B cell (primary cell): ENCODE data around the gene CKAP5. TPM values are rescaled to one million over a fixed set of nuclear protein-coding genes. Genes with fewer than 3 reads are reported as not detected.

Source experiments
- ATAC-seq: fragments of 200-7000 bp; cut with Tn5 transposase; one replicate; pipeline ENCODE4 v1.10.0; 2021; ENCODE audit warnings: low read depth, mild to moderate bottlenecking, moderate number of reproducible peaks, moderate library complexity
- CTCF ChIA-PET: fragments of 350-600 bp; sonication (Branson Sonifier 250); formaldehyde crosslinking; loops from one replicate; lab custom pipeline; 2021; ENCODE audit warnings: antibody characterized with exemption, inconsistent platforms; lab: Charles Lee
- POLR2A ChIA-PET: fragments of 350-600 bp; sonication (Branson Sonifier 250); formaldehyde crosslinking; loops from one replicate; lab custom pipeline; 2021; ENCODE audit warnings: antibody characterized with exemption; lab: Charles Lee
- DNase-seq: peaks from one replicate; pipeline ENCODE4 v3.0.0; 2013
- H2AFZ ChIP-seq: 2 replicates; pipeline ENCODE4 v1.6.1; 2012; ENCODE audit warnings: mild to moderate bottlenecking, low read depth, low read length; ENCODE audit not compliant: insufficient read depth, poor library complexity, severe bottlenecking
- H3K27ac ChIP-seq, 2 donors: 1 replicate in 1 of 2; 2 replicates in 1 of 2; pipeline ENCODE4 v1.5.1; 2012 to 2013; ENCODE audit warnings: low read length in 2 of 2, mild to moderate bottlenecking in 2 of 2, moderate library complexity in 1 of 2
- H3K27me3 ChIP-seq, 4 experiments: fragments of 200-600 bp in 1 of 4; sonication (generic) in 1 of 4; replicated peaks in 1 of 4; 1 replicate in 2 of 4; 2 replicates in 2 of 4; pipeline versions ENCODE4 v1.6.1 to v1.7.0; 2013 to 2016; ENCODE audit warnings: low read length in 3 of 4, mild to moderate bottlenecking in 2 of 4, mixed read lengths in 1 of 4, moderate library complexity in 1 of 4; ENCODE audit not compliant: insufficient read depth in 4 of 4, control insufficient read depth in 3 of 4; ENCODE audit errors: control extremely low read depth in 1 of 4
- H3K36me3 ChIP-seq, 2 experiments: replicated peaks in 1 of 2; 1 replicate in 1 of 2; 2 replicates in 1 of 2; pipeline versions ENCODE4 v1.6.1 to v1.7.1; 2013; ENCODE audit warnings: low read length in 1 of 2; ENCODE audit not compliant: insufficient read depth in 2 of 2, control insufficient read depth in 1 of 2; ENCODE audit errors: control extremely low read depth in 1 of 2, extremely low read depth in 1 of 2
- H3K4me1 ChIP-seq, 2 donors: fragments of 200-600 bp in 1 of 2; sonication (generic) in 1 of 2; 1 replicate in 1 of 2; 2 replicates in 1 of 2; pipeline versions ENCODE4 v1.5.1 to v1.6.1; 2013 to 2017; ENCODE audit warnings: low read length in 2 of 2; ENCODE audit not compliant: control insufficient read depth in 2 of 2, insufficient read depth in 2 of 2
- H3K4me2 ChIP-seq: replicated peaks from 2 replicates; pipeline ENCODE3; 2012; ENCODE audit warnings: mild to moderate bottlenecking, low read depth, low read length; ENCODE audit not compliant: poor library complexity, severe bottlenecking
- H3K4me3 ChIP-seq, 5 experiments: fragments of 200-600 bp in 1 of 5; sonication (generic) in 1 of 5; 1 replicate in 3 of 5; 2 replicates in 2 of 5; pipeline versions ENCODE4 v1.5.1 to v1.7.0; 2011 to 2016; ENCODE audit warnings: low read length in 4 of 5, mild to moderate bottlenecking in 4 of 5, low read depth in 2 of 5, control low read depth in 1 of 5, moderate library complexity in 1 of 5; ENCODE audit not compliant: insufficient read depth in 1 of 5; ENCODE audit errors: control extremely low read depth in 1 of 5, extremely low read depth in 1 of 5
- H3K79me2 ChIP-seq: fragments of 200-600 bp; sonication (generic); one replicate; pipeline ENCODE4 v1.6.0; 2016; ENCODE audit warnings: low read length; ENCODE audit not compliant: control insufficient read depth, insufficient read depth
- H3K9ac ChIP-seq: fragments of 200-600 bp; sonication (generic); 2 replicates; pipeline ENCODE4 v1.6.1; 2017; ENCODE audit warnings: mild to moderate bottlenecking, low read length, moderate library complexity
- H3K9me3 ChIP-seq, 3 donors: one replicate each; pipeline versions ENCODE4 v1.6.1 to v1.7.1; 2013; ENCODE audit warnings: low read length in 2 of 3; ENCODE audit not compliant: control insufficient read depth in 2 of 3, insufficient read depth in 1 of 3; ENCODE audit errors: control extremely low read depth in 1 of 3
- H4K20me1 ChIP-seq: 2 replicates; pipeline ENCODE4 v1.6.0; 2012; ENCODE audit warnings: mild to moderate bottlenecking, low read length; ENCODE audit not compliant: insufficient read depth, control insufficient read depth, poor library complexity, severe bottlenecking
- H3K27ac Mint-ChIP-seq: one replicate; pipeline ENCODE4 v1.8.0; 2021; ENCODE audit warnings: mixed read lengths
- H3K27me3 Mint-ChIP-seq: one replicate; pipeline ENCODE4 v1.8.0; 2021; ENCODE audit warnings: mixed read lengths
- H3K4me1 Mint-ChIP-seq: one replicate; pipeline ENCODE4 v1.8.0; 2021; ENCODE audit warnings: mixed read lengths
- H3K4me3 Mint-ChIP-seq: one replicate; pipeline ENCODE4 v1.8.0; 2021; ENCODE audit warnings: mixed read lengths
- H3K9me3 Mint-ChIP-seq: one replicate; pipeline ENCODE4 v1.8.0; 2022; ENCODE audit warnings: mixed read lengths; ENCODE audit not compliant: insufficient read depth
- EZH2 ChIP-seq: IDR thresholded peaks from 2 replicates; pipeline ENCODE4 v1.6.1; 2012; ENCODE audit warnings: borderline replicate concordance, low read depth, mild to moderate bottlenecking, moderate library complexity, low read length; ENCODE audit not compliant: insufficient read depth, poor library complexity, severe bottlenecking
- WGBS: methylation state at CpG from one replicate; pipeline ENCODE4 v1.1.5; 2013; ENCODE audit warnings: missing lambda C conversion rate; ENCODE audit not compliant: insufficient coverage; 5-methylcytosine and 5-hydroxymethylcytosine counted together
- intact Hi-C: fragments of 100-400 bp; cut with micrococcal nuclease; formaldehyde crosslinking; loops from one replicate; pipeline ENCODE4 v1.10.0; 2022
- polyA plus RNA-seq: library from polyadenylated mRNA; depleted of rRNA; stranded (reverse); fragments of >200 nt; gene quantifications from 2 replicates; pipeline ENCODE4 v1.2.3, GENCODE V29; 2012
- total RNA-seq, 2 donors: library from RNA; stranded (reverse); fragments of 120-200 nt in 1 of 2; gene quantifications; 1 replicate in 1 of 2; 2 replicates in 1 of 2; pipeline versions ENCODE4 v1.2.3 to v1.2.4, GENCODE V29; 2013 to 2022
- TF ChIP-seq, protein P1 (sequence below): fragments of 200-600 bp; IDR thresholded peaks from one replicate; pipeline ENCODE4 v1.8.0; 2022; ENCODE audit warnings: antibody characterized with exemption, mild to moderate bottlenecking

The CKAP5 gene
- total and polyA plus RNA-seq, 2 donors (not counting 1 experiment from before 2014, with no cell fraction given), result 7.3 to 54.3 TPM

GRCh38 chr11:46724088-46724487 lies 122.0 kb downstream of the CKAP5 start:
- 39% methylated on average over 8 of the region's 8 CpGs for WGBS
- Histone ChIP-seq H3K4me1 (no peaks in the 10 kb centered on the region), H4K20me1 (no peaks in the 10 kb centered on the region), H2AFZ (peak overlapping the region; percentile 42), H3K9ac (no peak overlapping the region), H3K4me3 (no peak overlapping the region), H3K36me3 (no peaks in the 10 kb centered on the region), H3K79me2 (no peaks in the 10 kb centered on the region), H3K4me2 (no peak overlapping the region), H3K27ac (no peak overlapping the region), H3K27me3 (no peaks in the 10 kb centered on the region), H3K9me3 (no peaks in the 10 kb centered on the region)
- ChIA-PET CTCF (no interaction called here), POLR2A (no interaction called here)
- H3K27me3 Mint-ChIP-seq, result peaks cover 3% of the 10 kb centered on the region
- H3K9me3 Mint-ChIP-seq, result no peaks in the 10 kb centered on the region
- no peaks in the 10 kb centered on the region for H3K4me1 Mint-ChIP-seq
- H3K27ac Mint-ChIP-seq, result no peak overlapping the region
- DNase-seq (no peak), ATAC-seq (no peak)
- no peak overlapping the region for H3K4me3 Mint-ChIP-seq
- TF ChIP-seq, protein P1, sequence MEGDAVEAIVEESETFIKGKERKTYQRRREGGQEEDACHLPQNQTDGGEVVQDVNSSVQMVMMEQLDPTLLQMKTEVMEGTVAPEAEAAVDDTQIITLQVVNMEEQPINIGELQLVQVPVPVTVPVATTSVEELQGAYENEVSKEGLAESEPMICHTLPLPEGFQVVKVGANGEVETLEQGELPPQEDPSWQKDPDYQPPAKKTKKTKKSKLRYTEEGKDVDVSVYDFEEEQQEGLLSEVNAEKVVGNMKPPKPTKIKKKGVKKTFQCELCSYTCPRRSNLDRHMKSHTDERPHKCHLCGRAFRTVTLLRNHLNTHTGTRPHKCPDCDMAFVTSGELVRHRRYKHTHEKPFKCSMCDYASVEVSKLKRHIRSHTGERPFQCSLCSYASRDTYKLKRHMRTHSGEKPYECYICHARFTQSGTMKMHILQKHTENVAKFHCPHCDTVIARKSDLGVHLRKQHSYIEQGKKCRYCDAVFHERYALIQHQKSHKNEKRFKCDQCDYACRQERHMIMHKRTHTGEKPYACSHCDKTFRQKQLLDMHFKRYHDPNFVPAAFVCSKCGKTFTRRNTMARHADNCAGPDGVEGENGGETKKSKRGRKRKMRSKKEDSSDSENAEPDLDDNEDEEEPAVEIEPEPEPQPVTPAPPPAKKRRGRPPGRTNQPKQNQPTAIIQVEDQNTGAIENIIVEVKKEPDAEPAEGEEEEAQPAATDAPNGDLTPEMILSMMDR, result no peak
- no peak for TF ChIP-seq EZH2
- intact Hi-C loops, result no loop called here

DNA sequence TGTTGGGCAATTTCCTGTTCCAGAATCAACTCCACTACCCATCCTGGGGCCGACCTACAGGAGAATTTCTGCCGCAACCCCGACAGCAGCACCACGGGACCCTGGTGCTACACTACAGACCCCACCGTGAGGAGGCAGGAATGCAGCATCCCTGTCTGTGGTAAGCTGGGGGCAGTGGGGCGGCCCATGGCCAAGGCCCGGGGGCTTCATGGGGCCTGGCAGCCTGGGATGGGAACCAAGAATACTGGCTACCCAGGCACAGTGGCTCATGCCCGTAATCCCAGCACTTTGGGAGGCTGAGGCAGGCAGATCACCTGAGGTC lies 122.8 kb downstream of the CKAP5 start:
- CTCF ChIA-PET, result no interaction called here
- no peak overlapping the region for H3K27ac Mint-ChIP-seq

More for the DNA sequence above, 122.8 kb downstream of the CKAP5 start:
- no peak overlapping the region for H3K4me3 Mint-ChIP-seq
- no peaks in the 10 kb centered on the region for H3K4me1 ChIP-seq
- ATAC-seq, result no peak
- no peak overlapping the region for H2AFZ ChIP-seq
- DNase-seq, result no peak
- H3K36me3 ChIP-seq, result no peaks in the 10 kb centered on the region
- TF ChIP-seq, protein P1, result no peak
- no peak for TF ChIP-seq EZH2
- H3K27ac ChIP-seq, result no peak overlapping the region
- no peaks in the 10 kb centered on the region for H3K4me1 Mint-ChIP-seq
- H3K79me2 ChIP-seq, result no peaks in the 10 kb centered on the region
- POLR2A ChIA-PET, result no interaction called here
- no peak overlapping the region for H3K9ac ChIP-seq
- H4K20me1 ChIP-seq, result no peaks in the 10 kb centered on the region
- no peak overlapping the region for H3K4me2 ChIP-seq
- no peaks in the 10 kb centered on the region for H3K27me3 ChIP-seq
- no peak overlapping the region for H3K4me3 ChIP-seq
- H3K9me3 Mint-ChIP-seq, result no peaks in the 10 kb centered on the region
- 97% methylated on average over 7 of the region's 8 CpGs for WGBS
- H3K27me3 Mint-ChIP-seq, result peaks cover 3% of the 10 kb centered on the region
- H3K9me3 ChIP-seq, result no peaks in the 10 kb centered on the region
- intact Hi-C loops, result no loop called here
